GM13977 (cell line): ENCODE measurements around the gene INHA.

Experiments used
- DNase-seq: peaks from one replicate; pipeline ENCODE4 v3.0.0; 2012; ENCODE audit warnings: low spot score
- CTCF ChIP-seq: IDR thresholded peaks from 2 replicates; pipeline ENCODE4 v1.5.1; 2012; ENCODE audit warnings: mild to moderate bottlenecking, control low read depth; ENCODE audit not compliant: insufficient read depth; ENCODE audit errors: extremely low read depth, missing control alignments
- in situ Hi-C: fragments of 300-500 bp; cut with MboI; formaldehyde crosslinking; loops from one replicate; pipeline ENCODE4 v1.12.0; 2022; ENCODE audit warnings: low sequenced_read_pairs, low pct_unique_long_range_greater_than_20kb, mixed read lengths, inconsistent platforms; ENCODE audit not compliant: unreplicated experiment

The INHA gene

GRCh38 chr2:219561179-219562048 lies 10.7 kb upstream of the INHA start:
- no peak for TF ChIP-seq CTCF
- DNase-seq: no peak
- in situ Hi-C loops: no loop called here

- in situ Hi-C loops: no loop called here
- DNase-seq: no peak
- TF ChIP-seq CTCF: no peak
These were observed 9.8 kb upstream of the INHA start for GRCh38 chr2:219562049-219563020.

DNA sequence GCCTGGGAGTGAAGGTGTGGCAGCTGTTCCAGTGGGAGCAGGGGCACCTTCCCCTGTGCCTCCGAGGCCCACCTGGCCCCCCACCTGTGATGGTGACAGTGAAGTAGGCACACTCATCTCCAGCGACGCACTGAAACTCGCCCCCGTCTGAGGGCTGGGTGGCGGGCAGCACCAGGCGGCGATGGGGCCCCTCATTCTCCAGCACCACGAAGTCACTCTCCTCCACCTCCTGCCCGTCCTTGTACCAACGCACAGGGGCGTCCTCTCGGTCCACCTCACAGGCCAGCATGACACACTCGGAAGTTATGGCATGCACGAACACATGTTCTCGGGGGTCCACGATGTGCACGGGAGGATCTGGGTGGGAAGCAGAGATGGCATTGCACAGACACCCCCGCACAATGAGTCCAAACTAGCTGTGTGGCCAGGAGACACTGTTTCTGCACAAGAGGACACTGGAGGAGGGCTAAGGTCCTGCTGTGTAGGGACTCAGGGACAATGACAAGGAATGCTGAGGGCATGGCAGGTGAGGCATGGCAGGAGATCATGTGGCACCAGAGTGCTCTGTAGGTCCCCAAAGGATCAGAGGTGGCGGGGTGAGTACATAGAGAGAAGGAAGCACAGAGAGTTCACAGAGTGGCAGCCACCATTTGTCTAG lies 8.7 kb upstream of the INHA start:
- no peak for DNase-seq
- in situ Hi-C loops: no loop called here
- no peak for TF ChIP-seq CTCF

GRCh38 chr2:219565130-219566080 lies 6.7 kb upstream of the INHA start:
- no peak for DNase-seq
- no peak for TF ChIP-seq CTCF
- in situ Hi-C loops: no loop called here

GRCh38 chr2:219566640-219567039 lies 5.5 kb upstream of the INHA start:
- DNase-seq: no peak
- TF ChIP-seq CTCF: no peak
- in situ Hi-C loops: no loop called here
